ENCODE measurements around the gene NREP. TPM values are rescaled to one million over a fixed set of nuclear protein-coding genes. Genes with fewer than 3 reads are reported as not detected.

NREP gene
- polyA plus RNA-seq, 3 donors = 16.6 to 23.6 (median 17.1) TPM

DNA sequence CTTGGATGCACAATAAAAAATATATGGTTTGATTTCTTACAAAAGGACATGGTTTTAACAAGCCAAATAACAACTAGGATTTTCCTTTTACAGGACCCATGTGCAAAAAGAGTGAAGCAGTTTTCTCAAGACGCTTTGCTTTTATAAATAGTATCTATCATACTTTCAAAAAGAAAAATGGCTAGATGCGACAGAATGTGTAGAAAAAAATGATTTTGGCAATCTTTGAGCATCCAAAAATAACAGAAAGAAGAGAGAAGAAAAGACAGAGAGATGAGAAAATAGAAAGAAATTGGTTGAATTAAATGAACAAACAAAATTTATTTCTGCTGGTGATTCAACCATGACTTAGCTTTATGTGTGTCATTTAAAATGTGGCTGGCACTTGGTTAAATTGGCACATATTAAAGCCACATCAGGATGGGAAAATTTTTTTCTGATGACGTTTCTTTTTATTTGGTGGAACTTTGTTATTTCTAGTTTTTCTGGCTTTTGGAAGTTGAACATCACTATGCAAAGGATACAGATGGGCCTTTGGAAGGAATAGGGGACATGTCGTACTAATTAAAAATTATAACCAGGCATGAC lies 35.6 kb upstream of the NREP start:
- no CpG with 5 or more reads among the region's 4 CpGs for WGBS (ENCODE audit: insufficient coverage)
- intact Hi-C loops (cut with micrococcal nuclease) = no loop called here
- TF ChIP-seq, protein P1, sequence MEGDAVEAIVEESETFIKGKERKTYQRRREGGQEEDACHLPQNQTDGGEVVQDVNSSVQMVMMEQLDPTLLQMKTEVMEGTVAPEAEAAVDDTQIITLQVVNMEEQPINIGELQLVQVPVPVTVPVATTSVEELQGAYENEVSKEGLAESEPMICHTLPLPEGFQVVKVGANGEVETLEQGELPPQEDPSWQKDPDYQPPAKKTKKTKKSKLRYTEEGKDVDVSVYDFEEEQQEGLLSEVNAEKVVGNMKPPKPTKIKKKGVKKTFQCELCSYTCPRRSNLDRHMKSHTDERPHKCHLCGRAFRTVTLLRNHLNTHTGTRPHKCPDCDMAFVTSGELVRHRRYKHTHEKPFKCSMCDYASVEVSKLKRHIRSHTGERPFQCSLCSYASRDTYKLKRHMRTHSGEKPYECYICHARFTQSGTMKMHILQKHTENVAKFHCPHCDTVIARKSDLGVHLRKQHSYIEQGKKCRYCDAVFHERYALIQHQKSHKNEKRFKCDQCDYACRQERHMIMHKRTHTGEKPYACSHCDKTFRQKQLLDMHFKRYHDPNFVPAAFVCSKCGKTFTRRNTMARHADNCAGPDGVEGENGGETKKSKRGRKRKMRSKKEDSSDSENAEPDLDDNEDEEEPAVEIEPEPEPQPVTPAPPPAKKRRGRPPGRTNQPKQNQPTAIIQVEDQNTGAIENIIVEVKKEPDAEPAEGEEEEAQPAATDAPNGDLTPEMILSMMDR (IDR thresholded peaks at IDR 0.05) = no peak

GRCh38 chr5:111790295-111790694 lies 33.3 kb upstream of the NREP start:
- Mint-ChIP-seq H3K9me3 (peaks cover 0 to 7% (median 0%) of the 10 kb centered on the region in 7 donors), H3K27ac (no peak overlapping the region)
- WGBS (ENCODE audit: insufficient coverage) = no CpG with 5 or more reads among the region's 1 CpG

More for the DNA sequence above, 35.6 kb upstream of the NREP start:
- Histone ChIP-seq H3K27ac (ENCODE audit: low read depth in 1 of 2, low read length in 2 of 2) (no peak overlapping the region), H3K27me3 (ENCODE audit: control insufficient read depth in 2 of 2, insufficient read depth in 2 of 2, low read length in 2 of 2) (no peaks in the 10 kb centered on the region), H3K4me3 (replicated peaks in 1 of 3; ENCODE audit: low read depth in 2 of 3, low read length in 3 of 3) (no peak overlapping the region), H3K4me1 (ENCODE audit: control insufficient read depth in 1 of 2, insufficient read depth in 2 of 2, low read length in 2 of 2) (no peaks in the 10 kb centered on the region), H3K4me2 (replicated peaks; ENCODE audit: extremely low read depth, low read length, poor library complexity, severe bottlenecking) (no peak overlapping the region), H3K9ac (ENCODE audit: insufficient read depth, low read length, poor library complexity, severe bottlenecking) (no peak overlapping the region), H2AFZ (ENCODE audit: insufficient read depth, low read depth, low read length, poor library complexity, severe bottlenecking) (no peak overlapping the region), H3K9me3 (replicated peaks in 1 of 2; ENCODE audit: control insufficient read depth in 1 of 2, insufficient read depth in 1 of 2, low read length in 2 of 2) (peaks cover 0 to 3% of the 10 kb centered on the region in 2 donors), H3K36me3 (replicated peaks in 1 of 2; ENCODE audit: control insufficient read depth in 1 of 2, insufficient read depth in 2 of 2, low read length in 2 of 2) (no peaks in the 10 kb centered on the region), H3K79me2 (ENCODE audit: insufficient read depth, low read length) (no peaks in the 10 kb centered on the region), H4K20me1 (ENCODE audit: insufficient read depth, low read length) (no peaks in the 10 kb centered on the region)
- Mint-ChIP-seq H3K4me1 (no peaks in the 10 kb centered on the region), H3K36me3 (no peaks in the 10 kb centered on the region), H3K27me3 (ENCODE audit: low read depth in 3 of 3) (peaks cover 0 to 2% (median 2%) of the 10 kb centered on the region in 3 donors), H3K27ac (no peak overlapping the region), H3K9me3 (peaks cover 0 to 7% (median 2%) of the 10 kb centered on the region in 7 donors), H3K4me3 (no peak overlapping the region)
- DNase-seq = no peak

More at GRCh38 chr5:111790295-111790694, 33.3 kb upstream of the NREP start:
- Histone ChIP-seq H3K27ac (ENCODE audit: low read depth in 1 of 2, low read length in 2 of 2) (no peak overlapping the region), H4K20me1 (ENCODE audit: insufficient read depth, low read length) (no peaks in the 10 kb centered on the region), H2AFZ (ENCODE audit: insufficient read depth, low read depth, low read length, poor library complexity, severe bottlenecking) (no peak overlapping the region), H3K9ac (ENCODE audit: insufficient read depth, low read length, poor library complexity, severe bottlenecking) (no peak overlapping the region), H3K27me3 (ENCODE audit: control insufficient read depth in 2 of 2, insufficient read depth in 2 of 2, low read length in 2 of 2) (no peaks in the 10 kb centered on the region), H3K9me3 (replicated peaks in 1 of 2; ENCODE audit: control insufficient read depth in 1 of 2, insufficient read depth in 1 of 2, low read length in 2 of 2) (peaks cover 0 to 3% of the 10 kb centered on the region in 2 donors), H3K4me2 (replicated peaks; ENCODE audit: extremely low read depth, low read length, poor library complexity, severe bottlenecking) (no peak overlapping the region), H3K36me3 (replicated peaks in 1 of 2; ENCODE audit: control insufficient read depth in 1 of 2, insufficient read depth in 2 of 2, low read length in 2 of 2) (no peaks in the 10 kb centered on the region), H3K4me3 (replicated peaks in 1 of 3; ENCODE audit: low read depth in 2 of 3, low read length in 3 of 3) (no peak overlapping the region), H3K4me1 (ENCODE audit: control insufficient read depth in 1 of 2, insufficient read depth in 2 of 2, low read length in 2 of 2) (no peaks in the 10 kb centered on the region), H3K79me2 (ENCODE audit: insufficient read depth, low read length) (no peaks in the 10 kb centered on the region)
- intact Hi-C loops (cut with micrococcal nuclease) = no loop called here
- Mint-ChIP-seq H3K4me3 (no peak overlapping the region), H3K27me3 (ENCODE audit: low read depth in 3 of 3) (peaks cover 0 to 3% (median 2%) of the 10 kb centered on the region in 3 donors), H3K36me3 (no peaks in the 10 kb centered on the region), H3K4me1 (no peaks in the 10 kb centered on the region)
- TF ChIP-seq, protein P1 (IDR thresholded peaks at IDR 0.05) = no peak
- DNase-seq = no peak

Data from CD14-positive monocyte (primary cell).